ENCODE data around the gene IL36B.

IL36B gene

DNA sequence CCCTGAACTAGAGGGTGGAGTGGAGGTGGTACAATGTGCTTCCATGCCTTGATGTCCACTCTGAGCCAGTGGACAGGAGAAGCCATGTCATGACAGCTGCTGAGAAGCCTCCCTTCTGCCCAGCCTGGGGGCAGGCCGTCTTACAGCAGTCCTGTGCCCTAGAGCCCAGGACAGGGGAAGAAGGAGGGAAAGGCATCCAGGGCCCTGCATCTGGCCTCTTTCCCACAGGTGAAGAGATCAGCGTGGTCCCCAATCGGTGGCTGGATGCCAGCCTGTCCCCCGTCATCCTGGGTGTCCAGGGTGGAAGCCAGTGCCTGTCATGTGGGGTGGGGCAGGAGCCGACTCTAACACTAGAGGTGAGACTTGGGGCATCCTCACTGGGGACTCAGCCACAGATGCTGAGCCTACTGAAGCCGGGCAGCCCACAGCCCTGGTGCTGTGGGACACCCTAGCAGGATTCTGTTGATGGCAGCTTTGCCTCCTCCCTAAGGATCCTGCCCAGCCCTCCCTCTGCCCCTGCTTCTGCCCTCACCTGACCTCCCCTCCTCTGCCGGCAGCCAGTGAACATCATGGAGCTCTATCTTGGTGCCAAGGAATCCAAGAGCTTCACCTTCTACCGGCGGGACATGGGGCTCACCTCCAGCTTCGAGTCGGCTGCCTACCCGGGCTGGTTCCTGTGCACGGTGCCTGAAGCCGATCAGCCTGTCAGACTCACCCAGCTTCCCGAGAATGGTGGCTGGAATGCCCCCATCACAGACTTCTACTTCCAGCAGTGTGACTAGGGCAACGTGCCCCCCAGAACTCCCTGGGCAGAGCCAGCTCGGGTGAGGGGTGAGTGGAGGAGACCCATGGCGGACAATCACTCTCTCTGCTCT lies 9.5 kb upstream of the IL36B start:
- in situ Hi-C loops (cut with HindIII; ENCODE audit: low sequenced_read_pairs), result no loop called here
- H3K4me3 ChIP-seq (ENCODE audit: low read depth, low read length), result no peak overlapping the region
- no peak for DNase-seq (ENCODE audit: low read depth)
- TF ChIP-seq, protein P1, sequence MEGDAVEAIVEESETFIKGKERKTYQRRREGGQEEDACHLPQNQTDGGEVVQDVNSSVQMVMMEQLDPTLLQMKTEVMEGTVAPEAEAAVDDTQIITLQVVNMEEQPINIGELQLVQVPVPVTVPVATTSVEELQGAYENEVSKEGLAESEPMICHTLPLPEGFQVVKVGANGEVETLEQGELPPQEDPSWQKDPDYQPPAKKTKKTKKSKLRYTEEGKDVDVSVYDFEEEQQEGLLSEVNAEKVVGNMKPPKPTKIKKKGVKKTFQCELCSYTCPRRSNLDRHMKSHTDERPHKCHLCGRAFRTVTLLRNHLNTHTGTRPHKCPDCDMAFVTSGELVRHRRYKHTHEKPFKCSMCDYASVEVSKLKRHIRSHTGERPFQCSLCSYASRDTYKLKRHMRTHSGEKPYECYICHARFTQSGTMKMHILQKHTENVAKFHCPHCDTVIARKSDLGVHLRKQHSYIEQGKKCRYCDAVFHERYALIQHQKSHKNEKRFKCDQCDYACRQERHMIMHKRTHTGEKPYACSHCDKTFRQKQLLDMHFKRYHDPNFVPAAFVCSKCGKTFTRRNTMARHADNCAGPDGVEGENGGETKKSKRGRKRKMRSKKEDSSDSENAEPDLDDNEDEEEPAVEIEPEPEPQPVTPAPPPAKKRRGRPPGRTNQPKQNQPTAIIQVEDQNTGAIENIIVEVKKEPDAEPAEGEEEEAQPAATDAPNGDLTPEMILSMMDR (IDR thresholded peaks at IDR 0.05; ENCODE audit: low read depth, low read length, missing control alignments), result no peak

DNA sequence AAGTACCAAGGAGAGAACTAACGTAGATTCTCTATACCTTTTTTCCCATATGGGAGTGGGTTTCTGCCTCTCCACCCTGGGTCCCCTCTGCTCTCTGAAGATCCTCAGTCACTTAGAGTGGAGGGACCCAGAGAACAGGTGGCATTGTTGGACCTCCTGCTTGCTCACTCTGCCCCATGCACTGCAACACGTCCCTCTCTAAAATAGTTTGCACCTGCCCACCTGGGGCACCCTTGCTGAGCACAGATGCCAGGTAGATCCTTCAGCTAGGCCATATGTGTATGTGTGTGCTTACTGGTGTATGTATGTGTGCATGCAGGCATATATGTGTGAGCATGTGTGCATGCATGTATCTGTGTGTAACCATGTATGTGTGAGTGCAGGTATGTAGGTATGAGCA lies 8.6 kb upstream of the IL36B start:
- H3K4me3 ChIP-seq (ENCODE audit: low read depth, low read length), result no peak overlapping the region
- DNase-seq (ENCODE audit: low read depth), result no peak
- in situ Hi-C loops (cut with HindIII; ENCODE audit: low sequenced_read_pairs), result no loop called here
- TF ChIP-seq, protein P1 (IDR thresholded peaks at IDR 0.05; ENCODE audit: low read depth, low read length, missing control alignments), result no peak

DNA sequence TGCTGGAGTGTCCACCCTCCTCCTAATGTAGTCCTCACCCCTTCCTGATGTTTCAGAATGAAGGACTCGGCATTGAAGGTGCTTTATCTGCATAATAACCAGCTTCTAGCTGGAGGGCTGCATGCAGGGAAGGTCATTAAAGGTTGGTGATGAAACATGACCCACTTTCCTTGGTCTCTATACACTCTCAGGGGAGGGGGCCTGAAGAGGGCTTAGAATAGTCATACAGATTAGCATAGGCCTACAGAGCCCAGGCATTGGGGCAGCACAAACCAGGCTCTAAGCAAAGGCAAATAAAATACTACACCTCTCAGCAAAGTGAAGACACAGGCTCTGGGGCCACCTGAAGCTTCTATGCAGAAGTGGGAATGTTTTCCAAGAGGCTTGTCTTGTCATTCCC lies 8.1 kb upstream of the IL36B start:
- DNase-seq (ENCODE audit: low read depth), result no peak
- in situ Hi-C loops (cut with HindIII; ENCODE audit: low sequenced_read_pairs), result no loop called here
- TF ChIP-seq, protein P1 (IDR thresholded peaks at IDR 0.05; ENCODE audit: low read depth, low read length, missing control alignments), result no peak
- H3K4me3 ChIP-seq (ENCODE audit: low read depth, low read length), result no peak overlapping the region

DNA sequence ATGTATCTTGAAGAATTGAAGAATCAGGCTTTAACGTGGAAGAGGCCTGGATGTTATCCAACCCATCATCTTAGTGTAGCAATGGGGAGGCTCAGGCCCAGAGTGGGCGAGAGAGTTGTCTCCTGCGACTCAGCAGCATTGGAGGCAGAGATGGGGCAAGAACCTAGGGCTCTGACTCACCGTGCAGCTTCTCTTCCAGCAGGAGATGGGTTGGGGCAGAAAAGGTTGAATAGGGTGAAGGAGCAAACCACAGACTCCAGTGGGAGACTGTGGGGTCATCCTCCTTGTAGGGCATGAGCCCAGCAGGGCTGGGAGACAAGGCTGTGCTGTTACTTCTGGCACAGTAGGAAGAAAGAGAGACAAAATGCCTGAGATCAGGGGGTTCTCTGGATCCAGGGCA lies 7.7 kb upstream of the IL36B start:
- no peak overlapping the region for H3K4me3 ChIP-seq (ENCODE audit: low read depth, low read length)
- in situ Hi-C loops (cut with HindIII; ENCODE audit: low sequenced_read_pairs), result no loop called here
- TF ChIP-seq, protein P1 (IDR thresholded peaks at IDR 0.05; ENCODE audit: low read depth, low read length, missing control alignments), result no peak
- DNase-seq (ENCODE audit: low read depth), result no peak

DNA sequence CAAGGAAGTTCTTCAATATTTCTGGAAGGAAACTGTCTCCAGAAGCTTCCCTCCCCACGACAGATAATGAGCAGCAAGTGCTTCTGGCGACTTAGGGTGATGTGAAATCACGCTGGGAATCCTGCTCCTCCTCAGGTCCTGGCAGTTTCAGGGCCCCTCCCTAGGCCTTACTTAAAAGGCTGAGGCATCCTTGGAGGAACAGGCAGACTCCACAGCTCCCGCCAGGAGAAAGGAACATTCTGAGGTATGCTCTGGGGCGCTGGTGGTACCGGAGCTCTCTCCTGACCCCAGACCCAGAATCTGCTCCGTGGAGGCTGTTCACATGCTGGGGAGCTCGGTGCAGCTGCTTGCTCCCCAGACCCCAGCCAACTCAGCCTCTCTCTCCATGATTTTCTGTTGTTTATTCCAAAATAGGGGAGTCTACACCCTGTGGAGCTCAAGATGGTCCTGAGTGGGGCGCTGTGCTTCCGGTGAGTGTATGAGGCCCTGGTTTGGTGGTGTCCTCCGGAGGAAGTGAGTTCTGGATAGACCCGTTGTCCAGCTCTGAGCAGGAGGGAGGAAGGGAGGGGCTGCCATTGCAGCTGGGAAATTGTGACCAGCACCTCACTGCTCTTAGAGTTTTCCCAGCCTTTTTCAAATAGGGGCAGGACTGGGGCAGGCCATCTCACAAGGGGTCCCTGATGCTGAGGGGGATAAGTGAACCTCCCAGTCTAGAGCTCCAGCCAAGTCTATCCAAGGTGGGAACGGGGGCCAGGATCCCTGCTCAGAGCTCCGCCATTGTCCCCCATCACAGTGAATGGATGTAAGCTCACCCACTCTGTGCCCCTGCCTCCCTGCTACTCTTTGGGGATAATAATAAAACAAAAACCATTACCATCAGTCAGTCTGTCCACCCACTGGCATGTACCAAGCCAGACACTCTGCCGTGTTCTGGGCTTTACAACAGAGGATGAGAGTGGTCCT lies 6.6 kb upstream of the IL36B start, which contains the start of gene IL36RN:
Gene IL36RN, plus strand, starts transcription at position 201 of the 963 bp plus-strand sequence. Its CDS starts 241 bp downstream, at position 442.
- TF ChIP-seq, protein P1 (IDR thresholded peaks at IDR 0.05; ENCODE audit: low read depth, low read length, missing control alignments), result no peak
- DNase-seq (ENCODE audit: low read depth), result no peak
- in situ Hi-C loops (cut with HindIII; ENCODE audit: low sequenced_read_pairs), result no loop called here
- no peak within 1 kb of the TSS for H3K4me3 ChIP-seq (ENCODE audit: low read depth, low read length)

DNA sequence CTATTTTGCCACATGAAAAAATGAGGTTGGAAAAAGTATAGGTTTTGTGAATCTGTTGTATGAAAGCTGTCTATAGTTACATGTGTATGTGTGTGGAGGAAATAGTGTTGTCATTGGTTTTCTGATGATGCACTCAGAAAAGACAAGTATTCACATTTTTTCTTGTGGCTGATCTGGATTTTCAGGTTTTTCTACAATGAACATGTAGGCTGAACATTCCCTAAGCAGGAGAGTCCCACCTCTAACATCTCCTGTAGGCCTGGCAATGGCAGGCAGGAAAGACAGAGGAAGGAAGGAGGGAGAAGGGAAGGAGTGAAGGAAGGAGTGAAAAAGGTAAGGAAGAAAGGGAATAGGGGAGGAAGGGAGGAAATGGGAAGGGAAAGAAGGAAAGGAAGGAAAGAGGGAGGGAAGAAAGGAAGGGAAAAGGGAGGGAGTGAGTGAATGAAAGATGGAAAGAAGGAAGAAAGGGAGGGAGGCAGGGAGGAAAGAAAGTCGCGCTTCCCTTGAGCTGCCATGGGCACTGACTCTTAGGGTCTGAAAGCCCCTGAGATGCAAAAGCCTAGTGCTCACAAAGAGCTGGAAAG lies 5.8 kb upstream of the IL36B start:
- no peak overlapping the region for H3K4me3 ChIP-seq (ENCODE audit: low read depth, low read length)
- no peak for DNase-seq (ENCODE audit: low read depth)
- in situ Hi-C loops (cut with HindIII; ENCODE audit: low sequenced_read_pairs), result no loop called here
- TF ChIP-seq, protein P1 (IDR thresholded peaks at IDR 0.05; ENCODE audit: low read depth, low read length, missing control alignments), result no peak

Data from astrocyte of the cerebellum (primary cell).